ENCODE measurements around the gene ACOT11.
"Not testable (repeated sequence)": the region's sequence is repeated elsewhere in the genome, so short reads cannot be mapped to it uniquely, and the experiment has no call there.

The ACOT11 gene

DNA sequence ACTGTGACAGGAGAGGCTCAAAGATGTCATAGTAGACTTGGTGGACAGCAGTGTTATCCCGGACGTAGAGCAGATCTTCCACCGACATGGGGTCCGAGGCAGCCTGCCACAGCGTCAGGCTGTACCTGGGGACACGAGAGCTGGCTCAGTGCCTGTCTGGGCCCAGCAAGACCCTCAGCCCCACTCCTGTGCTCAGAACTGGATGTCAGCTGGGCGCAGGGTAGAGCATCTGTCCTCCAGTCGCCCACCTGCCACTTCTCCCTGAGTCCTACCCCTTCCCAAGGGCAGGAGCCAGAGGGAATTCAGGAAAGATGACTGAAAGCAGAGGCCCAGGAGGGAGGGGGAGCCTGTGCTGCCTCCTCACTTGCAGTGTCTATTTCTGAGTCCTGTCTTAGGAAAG lies 63.6 kb downstream of the ACOT11 start:
- DNase-seq = no peak

DNA sequence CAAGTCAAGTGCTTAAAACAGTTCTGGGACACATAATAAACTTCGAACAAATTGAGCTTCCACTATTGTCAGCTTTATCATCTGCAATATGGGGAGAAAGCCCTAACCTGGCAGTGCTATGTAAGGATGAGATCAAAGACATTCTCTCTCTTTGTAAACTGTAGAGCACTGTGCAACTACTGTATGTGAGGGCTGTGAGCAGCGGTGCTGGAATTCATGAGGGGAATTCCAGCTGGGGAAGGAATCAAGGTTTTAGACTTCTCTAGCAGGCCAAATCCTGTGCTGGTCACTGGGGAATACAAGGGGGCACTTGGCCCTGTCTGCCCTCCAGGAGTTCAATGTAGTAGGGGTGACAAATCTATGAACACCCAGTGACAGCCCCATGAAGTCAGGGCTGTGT lies 66.0 kb downstream of the ACOT11 start:
- no peak for DNase-seq

DNA sequence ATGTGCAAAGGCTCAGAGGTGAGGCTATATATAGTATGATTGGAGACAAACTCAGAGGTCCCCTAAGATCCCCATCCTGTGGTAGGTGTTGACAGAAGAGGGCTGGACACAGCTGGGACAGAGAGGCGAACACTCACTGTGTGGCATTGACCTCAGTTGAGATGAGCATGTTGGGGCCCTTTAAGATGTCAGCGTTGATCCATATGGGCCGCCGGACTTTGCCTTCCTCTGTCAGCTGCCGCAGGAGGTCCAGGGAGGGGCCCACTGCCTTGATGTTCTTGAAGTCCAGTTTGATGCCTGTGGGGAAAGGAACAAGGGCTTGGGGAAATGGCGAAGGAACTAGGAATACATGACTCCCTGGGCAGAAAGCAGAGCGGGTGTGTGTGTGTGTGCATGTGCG lies 66.5 kb downstream of the ACOT11 start:
- no peak for DNase-seq

DNA sequence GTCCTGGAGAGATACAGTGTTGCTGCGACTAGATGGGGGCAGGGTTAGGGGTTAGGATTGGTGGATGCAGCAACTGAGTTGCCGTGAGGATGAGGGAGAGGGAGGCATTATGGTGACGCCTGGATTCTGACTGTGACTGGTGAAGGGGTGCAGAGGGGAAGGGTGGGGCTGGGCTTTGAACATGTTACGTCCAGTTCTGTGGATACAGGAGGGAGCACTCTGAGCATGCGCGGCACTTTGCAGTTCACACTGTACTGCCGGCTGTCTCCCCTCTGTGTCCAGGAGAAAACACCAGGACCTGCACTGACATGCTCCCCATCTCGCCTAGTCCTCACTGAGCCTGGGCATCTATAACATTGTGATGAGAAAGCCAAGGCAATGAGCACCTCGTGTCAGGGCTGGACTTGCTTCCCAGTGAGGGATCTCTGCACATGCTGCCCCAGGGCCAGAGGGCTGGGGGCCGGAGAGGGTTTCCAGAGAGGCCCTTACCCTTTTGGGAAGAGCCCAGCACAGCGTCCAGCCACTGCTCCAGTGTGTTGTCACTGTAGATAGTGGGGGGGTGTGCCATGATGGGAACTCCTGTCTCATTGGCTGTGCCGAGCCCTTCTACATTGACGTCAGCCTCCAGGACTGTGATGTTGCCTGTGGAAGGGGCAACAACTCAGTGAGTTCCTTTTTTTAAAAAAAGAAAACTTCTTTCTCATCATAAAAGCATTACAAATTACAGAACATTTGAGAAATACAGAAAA lies 67.7 kb downstream of the ACOT11 start:
- DNase-seq = no peak

DNA sequence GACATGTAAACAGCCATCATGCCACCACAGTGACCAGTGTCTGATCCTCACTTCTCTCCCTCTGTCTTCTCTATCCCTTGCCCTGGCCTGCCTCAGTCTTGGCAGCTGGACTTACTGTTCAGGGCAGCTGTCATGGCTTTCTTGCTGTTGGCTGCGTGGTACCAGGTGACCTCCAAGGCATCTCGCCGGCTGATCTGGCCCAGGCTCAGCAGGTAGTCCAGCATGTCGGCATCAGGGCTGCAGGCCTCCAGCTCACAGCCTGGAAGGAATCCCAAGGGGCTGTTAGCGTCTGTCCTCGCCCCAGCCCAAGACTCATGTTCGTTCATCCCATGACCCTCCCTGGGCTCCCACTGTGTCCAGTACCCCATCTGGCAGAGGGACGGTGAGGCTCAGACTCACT lies 71.7 kb downstream of the ACOT11 start:
- no peak for DNase-seq

DNA sequence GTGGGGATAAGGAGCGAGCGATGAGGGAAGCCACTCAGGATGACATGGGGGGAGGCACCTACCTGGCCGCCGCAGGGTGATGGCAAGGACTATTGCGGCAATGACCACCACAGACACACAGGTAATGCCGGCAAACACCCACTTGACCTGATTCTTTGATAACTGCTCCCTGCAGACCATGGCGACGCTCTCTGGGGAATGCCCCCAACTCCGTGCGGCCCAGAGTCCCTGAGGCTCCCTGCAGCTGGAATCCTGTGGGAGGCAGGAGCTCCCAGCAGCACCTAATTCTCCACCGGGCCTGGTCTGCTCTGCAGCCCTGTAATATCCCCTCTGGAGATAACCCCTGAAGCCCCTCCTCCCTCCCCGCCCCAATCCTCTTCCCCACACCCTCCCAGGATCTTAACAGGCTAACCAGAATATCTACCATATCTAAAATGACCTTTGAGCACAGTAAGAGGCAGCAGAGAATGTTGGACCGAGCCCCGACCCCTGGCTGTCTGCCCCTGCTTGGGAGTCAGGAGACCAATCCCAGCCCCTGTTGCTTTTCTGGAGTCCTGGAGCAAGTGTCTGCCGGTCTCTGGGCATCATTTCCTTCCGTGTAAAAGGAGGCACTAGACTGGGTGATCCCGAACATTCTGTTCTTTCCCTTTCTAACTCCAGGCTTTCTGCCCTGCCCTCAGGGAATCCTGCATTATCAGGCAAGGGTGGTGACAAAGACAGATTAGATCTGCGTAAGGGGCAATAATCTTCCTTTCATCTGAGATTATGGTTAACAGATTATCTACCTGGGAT lies 75.4 kb downstream of the ACOT11 start, which contains the start of gene FAM151A:
Gene FAM151A, minus strand, starts transcription at position 310 of the 792 bp plus-strand sequence. Its CDS starts 130 bp downstream, at position 180.
- DNase-seq = no peak

DNA sequence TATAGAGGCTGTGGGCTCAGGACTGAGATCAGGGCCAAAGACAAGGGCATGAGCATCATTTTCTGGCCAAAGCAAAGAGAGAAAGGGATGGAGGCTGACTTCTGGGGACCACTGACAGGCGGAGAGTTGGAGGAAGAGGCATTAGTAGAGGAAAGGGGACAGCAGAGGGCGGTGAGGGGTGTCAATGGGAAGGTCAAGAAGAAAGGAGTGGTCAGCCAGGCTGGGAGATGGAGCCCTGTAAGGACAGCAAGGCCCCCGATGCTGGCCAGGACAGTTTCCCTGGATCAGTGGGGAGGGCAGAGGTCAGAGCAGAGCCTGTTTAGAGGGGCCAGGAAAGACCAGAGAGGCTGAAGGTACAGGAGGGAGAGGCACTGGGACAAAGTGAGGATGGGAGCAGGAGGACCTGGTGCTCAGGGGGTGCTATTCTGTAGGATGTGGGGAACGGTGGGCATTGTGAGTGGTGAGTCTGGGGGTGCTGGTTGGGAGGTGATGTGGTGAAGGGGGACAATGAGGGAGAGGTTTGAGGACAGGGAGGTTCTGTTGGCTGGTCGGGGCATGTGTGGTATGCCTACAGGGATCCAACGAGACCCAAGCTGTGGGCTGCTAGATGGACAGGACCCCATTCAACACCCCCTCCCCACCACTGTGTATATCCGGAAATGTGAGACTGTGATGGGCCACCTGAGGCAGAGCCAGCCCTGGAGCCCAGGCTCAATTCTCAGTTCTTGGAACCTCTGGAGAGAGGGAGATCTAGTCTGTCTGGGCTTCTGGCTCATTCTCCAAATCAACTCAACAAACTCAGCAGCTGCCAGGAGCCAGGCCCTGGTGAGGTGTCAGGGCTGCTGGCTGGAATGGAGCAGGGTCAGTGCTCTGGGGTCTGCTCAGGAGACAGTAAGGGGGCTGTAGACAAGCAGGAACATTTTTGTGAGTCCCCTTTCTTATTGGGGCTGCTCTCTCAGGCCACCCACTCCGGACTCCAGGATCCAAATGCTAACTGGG lies 76.7 kb downstream of the ACOT11 start:
- no peak for DNase-seq

DNA sequence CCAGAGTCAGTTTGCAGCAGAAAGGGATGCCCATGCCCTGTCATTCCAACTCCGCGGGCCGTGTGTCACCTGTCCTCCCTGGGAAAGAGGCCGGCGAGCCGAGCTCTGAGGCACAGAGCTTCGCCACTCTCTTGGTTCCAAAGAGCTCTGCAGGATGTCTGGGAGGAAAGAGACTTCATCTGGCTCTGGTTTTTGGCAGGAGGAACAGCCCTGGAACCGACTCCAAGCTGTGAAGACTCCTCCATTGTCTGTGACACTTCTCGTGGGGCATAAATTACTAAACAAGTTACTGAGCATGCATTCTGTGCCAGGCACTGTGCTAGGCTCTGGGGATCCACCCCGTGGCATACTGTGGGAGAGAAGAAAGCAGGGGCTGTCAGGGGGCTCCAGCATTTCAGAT lies 79.2 kb downstream of the ACOT11 start:
- no peak for DNase-seq

DNA sequence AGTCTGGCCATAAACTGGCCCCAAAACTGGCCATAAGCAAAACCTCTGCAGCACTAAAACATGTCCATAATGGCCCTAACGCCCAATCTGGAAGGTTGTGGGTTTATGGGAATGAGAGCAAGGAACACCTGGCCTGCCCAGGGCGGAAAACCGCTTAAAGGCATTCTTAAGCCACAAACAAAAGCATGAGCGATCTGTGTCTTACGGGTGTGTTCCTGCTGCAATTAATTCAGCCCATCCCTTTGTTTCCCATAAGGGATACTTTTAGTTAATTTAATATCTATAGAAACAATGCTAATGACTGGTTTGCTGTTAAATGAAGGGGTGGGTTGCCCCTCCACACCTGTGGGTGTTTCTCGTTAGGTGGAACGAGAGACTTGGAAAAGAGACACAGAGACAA lies 87.8 kb downstream of the ACOT11 start:
- DNase-seq = not testable (repeated sequence)

DNA sequence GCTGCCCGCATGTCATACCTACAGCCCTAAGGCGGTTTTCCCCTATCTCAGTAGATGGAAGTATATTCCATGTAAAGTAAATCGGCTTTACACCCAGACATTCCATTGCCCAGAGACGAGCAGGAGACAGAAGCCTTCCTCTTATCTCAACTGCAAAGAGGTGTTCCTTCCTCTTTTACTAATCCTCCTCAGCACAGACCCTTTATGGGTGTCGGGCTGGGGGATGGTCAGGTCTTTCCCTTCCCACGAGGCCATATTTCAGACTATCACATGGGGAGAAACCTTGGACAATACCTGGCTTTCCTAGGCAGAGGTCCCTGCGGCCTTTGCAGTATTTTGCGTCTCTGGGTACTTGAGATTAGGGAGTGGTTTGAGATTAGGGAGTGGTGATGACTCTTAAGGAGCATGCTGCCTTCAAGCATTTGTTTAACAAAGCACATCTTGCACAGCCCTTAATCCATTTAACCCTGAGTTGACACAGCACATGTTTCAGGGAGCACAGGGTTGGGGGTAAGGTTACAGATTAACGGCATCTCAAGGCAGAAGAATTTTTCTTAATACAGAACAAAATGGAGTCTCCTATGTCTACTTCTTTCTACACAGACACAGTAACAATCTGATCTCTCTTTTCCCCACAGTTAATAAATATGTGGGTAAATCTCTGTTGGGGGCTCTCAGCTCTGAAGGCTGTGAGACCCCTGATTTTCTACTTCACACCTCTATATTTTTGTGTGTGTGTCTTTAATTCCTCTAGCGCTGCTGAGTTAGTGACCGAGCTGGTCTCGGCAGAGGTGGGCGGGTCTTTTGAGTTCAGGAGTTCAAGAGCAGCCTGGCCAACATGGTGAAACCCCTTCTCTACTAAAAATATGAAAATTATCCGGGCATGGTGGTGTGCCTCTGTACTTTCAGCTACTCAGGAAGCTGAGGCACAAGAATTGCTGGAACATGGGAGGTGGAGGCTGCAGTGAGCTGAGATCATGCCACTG lies 88.7 kb downstream of the ACOT11 start:
- not testable (repeated sequence) for DNase-seq

DNA sequence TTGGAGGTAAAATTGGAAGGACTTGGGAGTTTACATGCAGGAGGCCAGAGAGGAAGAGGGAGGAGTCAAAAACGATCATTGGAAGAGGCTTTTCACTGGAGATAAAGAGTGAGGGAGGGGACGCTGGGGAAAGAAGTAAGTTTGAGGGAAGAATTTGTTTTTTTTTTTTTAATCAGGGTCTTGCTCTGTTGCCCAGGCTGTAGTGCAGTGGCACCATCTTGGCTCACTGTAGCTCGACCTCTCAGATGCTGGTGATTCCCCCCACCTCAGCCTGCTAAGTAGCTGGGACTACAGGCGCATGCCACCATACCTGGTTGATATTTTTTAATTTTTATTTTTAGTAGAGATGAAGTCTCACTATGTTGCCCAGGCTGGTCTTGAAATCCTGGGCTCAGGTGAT lies 92.3 kb downstream of the ACOT11 start:
- DNase-seq = no peak

DNA sequence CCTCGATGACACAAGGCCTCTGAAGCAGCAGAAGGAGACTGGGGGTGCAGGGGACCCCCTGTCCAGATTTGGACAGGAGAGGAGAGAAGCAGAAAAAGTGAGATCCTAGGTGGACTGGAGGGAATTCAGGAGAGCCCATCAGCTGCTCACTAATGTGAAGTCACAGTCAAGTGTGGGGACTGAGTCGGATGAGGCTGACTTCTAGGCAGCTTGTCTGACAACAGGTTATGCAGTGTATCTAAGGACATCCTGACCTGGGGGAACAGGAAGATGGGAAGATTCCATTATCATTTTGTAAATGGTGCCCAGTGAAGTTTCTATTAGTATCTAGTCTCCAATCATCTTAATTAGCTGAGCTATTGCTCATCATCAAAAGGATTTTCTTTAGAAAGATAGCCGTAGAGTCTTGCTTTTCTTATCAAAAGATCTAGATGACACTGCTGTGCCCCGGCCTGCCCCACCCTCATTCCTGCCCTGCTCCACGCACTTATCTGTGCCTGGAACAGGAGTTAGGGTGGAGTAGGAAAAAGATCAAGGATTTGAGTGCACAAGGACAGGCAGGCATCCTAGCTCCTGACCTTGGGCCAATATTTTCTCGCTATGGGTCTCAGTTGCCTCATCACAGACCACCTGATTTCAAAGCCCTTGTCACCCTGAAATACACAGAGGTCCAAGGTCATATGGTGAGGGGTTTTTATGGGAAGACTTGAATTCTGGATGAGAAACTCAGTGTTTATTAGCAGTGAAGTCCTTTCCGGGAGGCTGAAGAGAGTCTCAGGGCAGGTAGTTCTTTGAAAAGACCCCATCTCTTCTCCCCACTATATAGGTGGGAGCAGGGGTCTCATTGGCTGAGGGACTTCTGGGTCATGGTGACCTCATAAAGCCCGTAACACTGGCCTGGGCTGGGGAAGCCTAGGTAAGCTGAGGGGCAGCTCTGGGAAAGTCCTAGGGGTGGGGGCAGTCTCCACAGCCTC lies 93.1 kb downstream of the ACOT11 start, which contains the start of gene MROH7:
Gene MROH7, plus strand, starts transcription at position 924 of the 974 bp plus-strand sequence. CDS start 11,141 bp downstream, outside the sequence.
- no peak for DNase-seq

DNA sequence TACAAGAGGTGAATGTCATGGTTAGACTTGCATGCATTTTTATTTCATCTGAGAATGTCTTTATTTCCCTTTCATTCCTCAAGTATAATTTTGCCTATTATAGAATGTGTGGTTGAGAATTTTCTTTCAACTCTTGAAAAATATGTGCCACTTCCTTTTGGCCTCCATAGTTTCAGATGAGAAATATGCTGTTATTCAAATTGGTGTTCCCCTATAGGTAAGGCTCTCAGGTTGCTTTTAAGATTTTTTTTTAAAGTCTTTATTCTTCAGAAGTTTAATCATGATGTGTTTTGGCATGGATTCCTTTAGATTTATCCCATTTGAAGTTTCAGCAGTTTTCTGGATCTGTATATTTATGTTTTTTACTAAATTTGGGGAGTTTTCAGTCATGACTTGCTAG lies 95.7 kb downstream of the ACOT11 start:
- DNase-seq = no peak

DNA sequence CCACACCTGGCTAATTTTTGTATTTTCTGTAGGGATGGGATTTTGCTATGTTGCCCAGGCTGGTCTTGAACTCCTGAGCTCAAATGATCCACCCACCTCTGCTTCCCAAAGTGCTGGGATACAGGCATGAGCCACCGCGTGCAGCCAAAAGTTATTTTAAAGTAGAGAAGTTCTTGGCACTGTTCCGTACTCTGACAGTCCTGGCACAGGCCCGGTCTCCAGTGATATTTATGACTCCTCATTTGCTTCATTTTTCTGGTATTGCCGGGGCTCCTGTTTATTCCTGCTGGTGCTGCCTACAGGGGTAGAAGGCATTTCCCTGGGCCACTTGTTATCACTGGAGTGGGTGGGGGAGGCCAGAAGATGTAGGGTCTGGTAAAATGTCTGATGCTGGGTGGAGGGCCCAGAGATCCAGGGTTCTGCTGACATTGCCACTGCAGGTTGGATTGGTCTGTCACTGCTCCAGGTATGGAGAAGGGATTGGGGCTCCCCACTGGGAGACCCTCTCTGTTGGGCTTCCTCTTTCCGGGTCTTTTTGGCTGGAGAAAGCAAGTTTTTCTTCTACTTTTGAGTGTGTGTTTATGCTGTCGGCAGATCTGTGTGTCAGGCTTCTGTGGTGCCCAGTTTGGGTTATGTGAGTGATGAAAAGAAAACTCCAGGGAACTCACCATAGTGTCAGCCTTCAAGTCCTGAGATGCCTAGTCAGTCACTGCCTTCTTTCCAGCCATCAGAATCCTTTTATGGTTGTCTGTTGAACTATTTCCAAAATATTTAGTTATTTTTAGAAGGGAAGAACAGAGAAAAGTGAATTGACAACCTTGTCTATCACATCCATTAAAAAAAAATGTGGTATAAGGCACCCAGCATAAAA lies 98.0 kb downstream of the ACOT11 start:
- DNase-seq = no peak

DNA sequence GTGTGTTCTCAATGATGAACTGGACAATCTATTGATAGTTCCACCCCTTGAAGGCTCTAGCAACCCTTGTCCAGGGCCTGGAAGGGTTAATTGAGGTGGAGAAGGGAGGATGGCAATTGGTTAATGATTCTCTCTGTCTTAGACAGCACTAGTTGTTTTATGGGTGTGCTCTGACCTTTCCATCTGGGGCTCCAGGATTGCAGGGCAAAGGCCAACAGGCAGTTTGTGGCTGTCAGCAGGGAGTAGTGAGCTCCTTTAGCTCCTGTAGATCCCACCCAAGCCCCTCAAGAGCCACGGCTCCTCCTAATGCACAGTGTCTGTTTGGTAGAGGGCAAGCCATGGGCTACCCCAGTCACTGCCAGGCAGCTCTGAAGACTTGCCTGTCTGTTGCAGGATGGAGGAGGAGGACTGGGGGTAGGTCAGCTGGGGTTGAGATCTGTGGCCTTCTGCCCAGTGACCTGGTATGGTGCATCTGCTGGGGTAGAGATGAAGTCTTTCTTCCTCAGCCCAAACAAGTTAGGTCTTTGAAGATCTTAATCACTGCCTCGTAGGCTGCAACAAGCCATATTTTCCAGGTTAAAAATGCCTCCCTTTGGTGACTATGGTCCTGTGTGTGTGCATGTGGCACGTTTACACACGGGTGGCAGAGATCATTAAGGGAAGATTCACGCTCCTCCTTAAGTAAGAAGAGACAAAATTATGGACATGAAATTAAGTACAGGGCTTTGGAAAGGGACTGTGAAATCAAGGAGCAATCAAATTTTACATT lies 101.3 kb downstream of the ACOT11 start:
- DNase-seq = no peak

DNA sequence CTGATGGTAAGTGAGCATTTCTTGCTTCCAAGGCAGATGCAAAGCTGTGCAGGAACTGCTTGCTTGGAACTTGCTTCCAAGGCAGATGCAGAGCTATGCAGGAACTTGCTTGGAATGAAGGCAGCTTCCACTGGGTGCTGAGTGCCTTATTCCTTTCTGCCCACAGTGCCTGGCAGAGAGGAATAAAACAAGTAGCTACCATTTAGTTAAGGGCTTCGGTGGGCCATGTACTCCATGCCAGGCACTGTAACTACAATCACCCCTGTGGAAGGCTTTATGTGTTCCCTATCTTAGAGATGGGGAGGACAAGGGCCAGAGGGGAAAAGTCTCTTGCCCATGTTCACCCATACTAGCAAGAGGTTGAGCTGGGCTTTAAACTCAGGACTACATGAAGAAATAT lies 101.9 kb downstream of the ACOT11 start:
- DNase-seq = no peak

DNA sequence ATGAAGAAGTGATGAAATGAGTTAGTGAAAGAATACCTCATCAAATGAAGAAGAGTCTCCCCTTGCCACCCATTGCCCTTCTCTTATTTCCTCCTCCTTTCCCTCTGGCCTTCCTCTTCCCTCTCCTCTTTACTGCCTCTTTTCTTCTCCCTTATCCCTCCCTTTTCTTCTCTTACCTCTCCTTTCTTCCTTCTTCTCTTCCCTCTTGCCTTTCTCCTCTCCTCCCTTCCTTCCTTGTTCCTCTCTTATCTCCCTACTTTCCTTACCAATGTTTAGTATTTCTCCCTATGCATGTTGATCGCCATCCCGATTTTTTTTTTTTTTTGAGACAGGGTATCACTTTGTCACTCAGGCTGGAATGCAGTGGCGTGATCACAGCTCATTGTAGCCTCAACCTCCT lies 102.4 kb downstream of the ACOT11 start:
- no peak for DNase-seq

DNA sequence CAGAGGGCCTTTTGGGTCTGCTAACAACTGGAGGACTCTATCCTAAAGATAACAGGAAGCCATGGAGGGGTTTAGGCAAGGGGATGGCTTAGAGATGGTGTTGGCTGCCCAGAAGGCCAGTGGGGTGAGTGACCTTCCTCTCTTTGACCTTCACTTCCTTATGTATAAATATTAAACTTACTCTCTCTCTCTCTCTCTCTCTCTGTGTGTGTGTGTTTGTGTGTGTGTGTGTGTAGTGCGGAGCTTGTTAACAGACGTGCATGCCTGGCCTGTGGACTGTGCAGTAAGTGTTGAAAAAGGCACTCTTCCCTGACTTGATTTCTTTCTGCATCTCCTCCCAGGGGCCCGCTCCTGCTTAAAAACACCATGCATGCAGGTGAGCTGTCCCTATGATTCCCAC lies 103.6 kb downstream of the ACOT11 start:
- DNase-seq = no peak

DNA sequence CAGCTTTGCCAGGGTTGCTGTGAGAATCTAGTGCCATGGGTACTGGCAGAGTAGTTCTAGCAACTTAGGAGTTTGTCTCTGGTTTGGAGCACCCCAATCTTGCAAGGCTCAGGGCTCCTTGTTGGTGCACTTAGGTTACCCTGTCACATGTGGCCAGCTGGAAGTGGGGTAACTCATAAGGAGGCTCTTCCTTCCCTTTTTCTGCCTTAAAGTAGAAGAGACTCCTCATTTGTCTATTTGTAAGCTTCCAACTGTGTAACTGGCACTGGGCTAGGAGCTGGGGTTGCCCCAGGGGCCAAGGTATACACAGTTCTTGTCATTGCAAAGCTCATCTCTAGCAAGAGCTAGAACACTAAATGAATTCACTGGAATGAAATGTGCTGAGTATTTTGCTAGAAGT lies 104.1 kb downstream of the ACOT11 start:
- DNase-seq = no peak

Measured in activated CD4-positive, CD25-positive, alpha-beta regulatory T cell (primary cell).